ENCODE data around the gene PDE4B.

The PDE4B gene

GRCh38 chr1:65792669-65793358, at the start of gene PDE4B:
Gene PDE4B, plus strand, starts transcription at chr1:65792895.
- peak; percentile 35 for DNase-seq (ENCODE audit: low read depth)

- no peak for DNase-seq (ENCODE audit: low read depth)
These were observed 48.0 kb upstream of the PDE4B start for GRCh38 chr1:65744731-65745130.

GRCh38 chr1:65751961-65752360, 40.7 kb upstream of the PDE4B start:
- no peak for DNase-seq (ENCODE audit: low read depth)

GRCh38 chr1:65756616-65757015, 36.1 kb upstream of the PDE4B start:
- no peak for DNase-seq (ENCODE audit: low read depth)

- DNase-seq (ENCODE audit: low read depth) = no peak
These were observed 35.2 kb upstream of the PDE4B start for GRCh38 chr1:65757531-65757930.

GRCh38 chr1:65758128-65758527, 34.6 kb upstream of the PDE4B start:
- DNase-seq (ENCODE audit: low read depth) = no peak

- no peak for DNase-seq (ENCODE audit: low read depth)
These were observed 33.2 kb upstream of the PDE4B start for GRCh38 chr1:65759516-65759915.

GRCh38 chr1:65762081-65762862, 30.4 kb upstream of the PDE4B start:
- peak; percentile 16 for DNase-seq (ENCODE audit: low read depth)

- no peak for DNase-seq (ENCODE audit: low read depth)
These were observed 28.6 kb upstream of the PDE4B start for GRCh38 chr1:65764052-65764451.

GRCh38 chr1:65765631-65766030, 27.1 kb upstream of the PDE4B start:
- no peak for DNase-seq (ENCODE audit: low read depth)

- peak; percentile 52 for DNase-seq (ENCODE audit: low read depth)
These were observed 23.1 kb upstream of the PDE4B start for GRCh38 chr1:65769636-65770035.

GRCh38 chr1:65772607-65773006, 20.1 kb upstream of the PDE4B start:
- DNase-seq (ENCODE audit: low read depth) = no peak

GRCh38 chr1:65773391-65774123, 19.1 kb upstream of the PDE4B start:
- no peak for DNase-seq (ENCODE audit: low read depth)

GRCh38 chr1:65788762-65789161, 3.9 kb upstream of the PDE4B start:
- no peak for DNase-seq (ENCODE audit: low read depth)

GRCh38 chr1:65791396-65791795, 1.3 kb upstream of the PDE4B start:
- peak; percentile 38 for DNase-seq (ENCODE audit: low read depth)

GRCh38 chr1:65791801-65792668, 660 bp upstream of the PDE4B start:
- peak; percentile 14 for DNase-seq (ENCODE audit: low read depth)

GRCh38 chr1:65793359-65793732, 651 bp downstream of the PDE4B start:
- no peak for DNase-seq (ENCODE audit: low read depth)

- DNase-seq (ENCODE audit: low read depth) = peak; percentile 58
These were observed 2.6 kb downstream of the PDE4B start for GRCh38 chr1:65795311-65795710.

- DNase-seq (ENCODE audit: low read depth) = no peak
These were observed 6.9 kb downstream of the PDE4B start for GRCh38 chr1:65799601-65800000.

GRCh38 chr1:65804584-65804983, 11.9 kb downstream of the PDE4B start:
- no peak for DNase-seq (ENCODE audit: low read depth)

- peak; percentile 82 for DNase-seq (ENCODE audit: low read depth)
These were observed 19.4 kb downstream of the PDE4B start for GRCh38 chr1:65812065-65812464.

GRCh38 chr1:65813956-65814355, 21.3 kb downstream of the PDE4B start:
- peak; percentile 21 for DNase-seq (ENCODE audit: low read depth)

All from GM04504 (cell line).